Fibroblast of the conjunctiva (primary cell): ENCODE data around the gene PIBF1.
"Not testable (repeated sequence)": the region's sequence is repeated elsewhere in the genome, so short reads cannot be mapped to it uniquely, and the experiment has no call there.

ENCODE experiments used
- DNase-seq: peaks from one replicate; pipeline ENCODE4 v3.0.0-alpha.2; 2010; ENCODE audit warnings: low read depth

PIBF1 gene, protein sequence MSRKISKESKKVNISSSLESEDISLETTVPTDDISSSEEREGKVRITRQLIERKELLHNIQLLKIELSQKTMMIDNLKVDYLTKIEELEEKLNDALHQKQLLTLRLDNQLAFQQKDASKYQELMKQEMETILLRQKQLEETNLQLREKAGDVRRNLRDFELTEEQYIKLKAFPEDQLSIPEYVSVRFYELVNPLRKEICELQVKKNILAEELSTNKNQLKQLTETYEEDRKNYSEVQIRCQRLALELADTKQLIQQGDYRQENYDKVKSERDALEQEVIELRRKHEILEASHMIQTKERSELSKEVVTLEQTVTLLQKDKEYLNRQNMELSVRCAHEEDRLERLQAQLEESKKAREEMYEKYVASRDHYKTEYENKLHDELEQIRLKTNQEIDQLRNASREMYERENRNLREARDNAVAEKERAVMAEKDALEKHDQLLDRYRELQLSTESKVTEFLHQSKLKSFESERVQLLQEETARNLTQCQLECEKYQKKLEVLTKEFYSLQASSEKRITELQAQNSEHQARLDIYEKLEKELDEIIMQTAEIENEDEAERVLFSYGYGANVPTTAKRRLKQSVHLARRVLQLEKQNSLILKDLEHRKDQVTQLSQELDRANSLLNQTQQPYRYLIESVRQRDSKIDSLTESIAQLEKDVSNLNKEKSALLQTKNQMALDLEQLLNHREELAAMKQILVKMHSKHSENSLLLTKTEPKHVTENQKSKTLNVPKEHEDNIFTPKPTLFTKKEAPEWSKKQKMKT

DNA sequence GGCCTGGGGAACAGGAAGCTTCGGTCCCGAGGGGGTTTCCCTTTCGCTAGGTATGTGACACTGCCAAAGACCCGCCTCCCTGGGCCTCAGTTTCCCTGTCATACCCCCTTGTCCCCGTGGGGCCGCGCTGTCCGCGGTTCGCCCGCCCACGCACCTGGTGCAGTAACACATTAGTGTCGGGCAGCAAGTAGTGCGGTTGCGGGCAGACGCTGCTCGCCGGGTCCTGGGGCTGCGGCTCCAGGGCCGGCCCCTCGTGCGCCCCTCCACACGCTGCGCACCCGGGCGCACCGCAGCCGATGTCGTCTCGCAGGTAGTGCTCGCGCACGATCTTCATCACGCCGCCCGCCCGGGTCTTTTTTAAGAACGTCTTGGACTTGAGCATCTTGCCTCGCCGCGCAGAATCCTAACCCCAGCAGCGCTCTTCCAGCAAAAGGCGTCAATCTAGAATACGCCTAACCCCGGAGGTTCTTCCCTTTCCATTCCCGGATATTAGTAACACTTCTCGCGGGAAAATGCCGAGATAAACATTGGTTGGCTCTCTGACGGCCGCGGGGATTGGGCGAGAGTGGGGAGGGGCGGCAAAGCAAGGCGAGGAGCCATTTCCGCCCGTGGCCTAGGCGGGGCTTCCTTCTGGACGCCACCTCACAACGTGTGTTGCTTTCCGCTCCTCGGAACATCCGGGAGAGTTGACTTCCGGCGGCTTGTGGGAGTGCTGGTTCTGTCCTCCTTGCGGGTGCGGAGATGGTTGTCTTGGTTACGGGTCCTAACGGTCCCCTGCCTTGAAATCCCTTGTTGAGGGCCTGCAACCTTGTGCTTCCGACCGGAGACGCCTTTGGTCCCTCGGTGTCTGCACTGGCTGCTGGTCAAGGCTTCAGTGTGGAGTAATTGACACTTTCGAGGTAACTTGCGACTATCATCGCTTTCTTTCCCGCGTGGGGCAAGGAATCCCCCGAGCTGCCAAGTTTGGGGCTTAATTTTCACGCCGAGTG lies at the start of gene PIBF1, which contains the start of gene DIS3:
Gene PIBF1, plus strand, starts transcription at position 683 of the 989 bp plus-strand sequence. CDS start 1,337 bp downstream, outside the sequence.
Gene DIS3, minus strand, starts transcription at position 450 of the 989 bp plus-strand sequence. Its CDS starts 68 bp downstream, at position 382.
- peak; percentile 95 for DNase-seq

DNA sequence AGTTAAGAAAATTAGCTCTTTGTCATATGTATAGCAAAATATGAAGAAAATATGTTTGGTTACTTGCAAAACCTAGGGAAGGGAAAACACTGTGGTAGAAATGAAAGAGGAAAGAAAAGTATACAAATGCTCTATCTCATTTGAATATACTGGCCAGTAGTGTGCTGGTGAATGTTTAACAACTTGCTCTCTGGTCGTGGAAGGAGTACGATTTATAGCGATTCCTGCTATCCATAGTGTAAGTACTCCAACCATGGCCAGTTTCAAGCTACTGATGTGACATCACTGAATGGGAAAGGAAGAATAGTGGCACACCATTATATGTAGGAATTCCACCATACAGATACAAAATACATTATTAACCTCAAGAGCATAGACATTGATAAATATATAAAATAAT lies 44.9 kb upstream of the PIBF1 start:
- DNase-seq: no peak

DNA sequence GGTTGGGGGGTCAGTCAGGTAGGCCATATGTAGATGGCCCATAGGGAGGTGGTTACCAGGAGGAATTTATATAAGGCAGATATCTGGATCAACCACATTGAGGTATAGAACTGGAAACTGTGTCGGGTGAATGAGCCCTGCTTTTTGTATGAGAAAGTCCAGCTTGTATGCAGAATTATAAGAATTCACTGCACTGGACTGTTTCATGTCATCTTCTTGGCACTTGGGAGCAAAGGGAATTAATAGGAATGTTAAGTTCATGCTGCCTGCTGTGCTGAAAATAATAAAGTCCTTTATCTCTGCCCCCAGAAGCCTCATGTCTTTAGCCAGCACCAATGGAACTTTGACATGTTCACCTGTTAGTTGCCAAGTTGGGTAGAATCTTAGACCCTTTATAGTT lies 41.9 kb upstream of the PIBF1 start:
- no peak for DNase-seq

DNA sequence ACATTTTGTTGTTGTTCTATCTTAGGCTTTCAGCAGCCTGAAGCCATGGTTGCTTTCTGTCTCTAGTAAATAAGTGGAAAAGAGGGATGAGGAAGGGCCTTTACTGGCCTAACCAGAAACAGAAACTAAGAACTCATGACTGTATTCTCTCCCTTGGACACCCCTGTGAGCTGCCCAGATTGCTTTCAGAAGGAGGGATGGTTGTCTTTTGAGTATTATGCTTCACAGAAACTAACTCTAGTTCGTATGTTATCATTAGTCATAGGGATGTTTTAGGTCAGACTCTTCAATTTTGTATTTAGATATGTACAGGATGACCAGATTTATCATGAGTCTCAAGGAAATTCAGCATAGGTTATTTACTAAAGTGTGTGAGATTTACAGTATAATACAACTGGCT lies 36.7 kb upstream of the PIBF1 start:
- DNase-seq: no peak

DNA sequence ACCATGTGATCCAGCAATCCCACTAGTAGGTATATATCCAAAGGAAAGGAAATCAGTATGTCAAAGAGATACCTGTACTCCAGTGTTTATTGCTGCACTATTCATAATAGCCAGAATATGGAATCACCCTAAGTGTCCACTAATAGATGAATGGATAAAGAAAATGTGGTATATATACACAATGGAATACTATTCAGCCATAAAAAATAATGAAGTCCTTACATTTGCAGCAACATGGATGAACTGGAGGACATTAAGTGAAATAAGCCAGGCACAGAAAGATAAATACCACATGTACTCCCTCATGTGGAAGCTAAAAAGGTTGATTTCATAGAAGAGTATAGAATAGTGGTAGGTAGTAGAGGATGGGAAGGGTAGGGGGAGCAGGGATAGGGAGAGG lies 30.7 kb upstream of the PIBF1 start:
- DNase-seq: no peak

DNA sequence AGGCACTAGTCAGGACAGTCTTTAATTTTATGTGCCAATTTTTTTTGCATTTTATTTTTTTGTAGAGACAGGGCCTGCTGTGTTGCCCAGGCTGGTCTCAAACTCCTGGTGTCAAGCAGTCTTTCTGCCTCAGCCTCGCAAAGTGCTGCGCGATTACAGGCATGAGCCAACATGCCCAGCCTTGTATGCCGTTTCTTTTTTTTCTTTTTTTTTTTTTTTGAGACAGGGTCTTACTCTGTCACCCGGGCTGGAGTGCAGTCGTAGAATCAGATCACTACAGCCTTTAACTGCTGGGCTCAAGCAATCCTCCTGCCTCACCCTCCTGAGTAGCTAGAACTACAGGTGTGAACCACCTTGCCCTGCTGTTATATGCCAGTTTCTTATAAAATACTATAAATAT lies 27.8 kb upstream of the PIBF1 start:
- DNase-seq: no peak

DNA sequence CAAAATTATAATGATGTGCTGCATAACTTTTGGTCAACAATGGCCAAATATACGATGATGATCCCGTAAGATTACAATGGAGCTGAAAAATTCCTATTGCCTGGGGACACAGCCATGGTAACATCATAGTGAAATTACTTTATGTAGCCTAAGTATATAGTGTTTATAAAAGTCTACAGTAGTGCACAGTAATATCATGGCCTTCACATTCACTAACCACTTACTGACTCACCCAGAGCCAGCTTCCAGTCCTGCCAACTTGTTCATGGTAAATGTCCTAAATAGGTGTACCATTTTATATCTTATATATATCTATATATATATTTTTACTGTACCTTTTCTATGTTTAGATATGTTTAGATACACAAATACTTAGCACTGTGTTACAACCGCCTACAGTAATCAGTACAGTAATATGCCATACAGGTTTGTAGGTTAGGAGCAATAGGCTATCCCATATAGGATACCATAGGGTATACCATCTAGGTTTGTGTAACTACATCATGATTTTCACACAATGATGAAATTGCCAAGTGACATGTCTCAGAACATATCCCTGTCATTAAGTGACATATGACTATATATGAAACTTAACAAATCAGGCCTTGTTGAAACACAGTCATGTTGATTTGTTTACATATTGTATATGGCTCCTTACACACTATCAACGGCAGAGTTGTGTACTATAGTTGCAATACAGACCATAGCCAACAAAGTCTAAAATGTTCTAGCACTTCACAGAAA lies 24.0 kb upstream of the PIBF1 start:
- DNase-seq: no peak

DNA sequence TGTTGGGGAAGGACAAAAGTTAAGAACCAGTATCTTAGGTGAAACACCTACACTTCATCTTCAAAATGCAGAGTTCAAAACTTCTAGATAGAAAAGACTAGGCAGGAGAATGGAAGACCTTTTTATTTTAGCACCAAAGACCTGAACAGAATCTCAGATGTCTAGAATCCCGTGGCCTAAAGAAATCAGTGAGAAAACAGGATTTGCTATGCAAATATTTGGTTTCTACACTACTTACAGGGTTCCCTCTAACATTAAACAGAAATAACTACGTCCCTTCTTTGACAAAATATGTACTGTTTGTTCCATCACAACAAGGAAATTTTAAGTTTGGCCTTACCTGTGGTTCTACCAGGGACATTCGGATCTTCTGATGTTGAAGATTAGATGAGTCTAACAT lies 21.7 kb upstream of the PIBF1 start:
- no peak for DNase-seq

DNA sequence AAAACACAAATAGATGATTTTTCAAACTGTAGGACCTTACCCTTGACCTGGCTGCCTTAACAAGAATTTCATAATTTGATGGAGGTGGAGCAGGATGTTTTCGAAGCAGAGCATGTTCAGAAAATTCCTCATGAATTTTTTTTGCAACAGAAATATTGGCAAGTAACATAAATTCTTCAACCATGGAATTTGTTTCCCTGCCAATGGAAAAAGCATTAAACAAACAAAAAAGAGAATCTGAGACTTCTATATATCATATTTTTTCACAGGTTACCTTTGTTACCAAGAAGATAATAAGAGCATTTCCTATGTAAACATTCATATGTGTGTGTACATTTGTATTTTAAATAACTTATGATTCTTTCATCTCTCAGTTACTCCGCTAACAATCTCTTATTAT lies 18.5 kb upstream of the PIBF1 start:
- DNase-seq: no peak

DNA sequence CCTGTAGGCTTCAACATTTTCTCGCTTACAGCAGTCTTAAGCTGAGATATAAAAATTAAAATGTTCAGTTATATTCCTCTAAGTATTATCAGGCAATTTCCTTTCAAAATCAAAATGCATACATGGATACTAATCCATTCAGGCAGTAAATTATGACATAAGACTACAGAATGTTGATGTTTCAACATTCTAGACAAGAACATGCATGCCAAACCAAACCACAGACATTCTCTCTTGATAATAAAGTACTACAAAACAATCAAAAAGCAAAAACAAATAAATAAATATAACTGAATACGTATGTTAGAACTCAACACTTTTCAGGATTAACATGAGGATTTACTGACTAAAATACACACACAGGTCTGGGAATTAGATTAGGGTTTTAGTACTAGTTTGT lies 7.9 kb upstream of the PIBF1 start:
- no peak for DNase-seq

DNA sequence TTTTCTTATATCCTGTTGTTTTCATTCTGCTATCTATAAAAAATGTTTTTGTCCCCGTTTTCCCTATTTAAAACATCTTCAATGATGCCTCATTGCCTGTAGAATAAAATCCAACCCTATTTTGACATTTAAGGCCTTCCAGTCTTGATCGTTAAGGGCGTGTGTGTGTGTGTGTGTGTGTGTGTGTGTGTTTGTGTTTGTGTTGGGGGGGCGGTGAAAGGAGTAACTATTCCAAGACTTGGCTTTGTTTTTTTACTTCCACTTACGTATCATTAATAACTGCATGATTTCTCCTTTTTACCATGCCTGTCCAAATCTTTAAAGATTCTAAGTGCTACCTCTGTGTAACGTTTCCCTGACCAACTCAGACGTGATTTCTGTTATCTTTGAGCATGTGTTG lies 784 bp downstream of the PIBF1 start:
- DNase-seq: no peak

DNA sequence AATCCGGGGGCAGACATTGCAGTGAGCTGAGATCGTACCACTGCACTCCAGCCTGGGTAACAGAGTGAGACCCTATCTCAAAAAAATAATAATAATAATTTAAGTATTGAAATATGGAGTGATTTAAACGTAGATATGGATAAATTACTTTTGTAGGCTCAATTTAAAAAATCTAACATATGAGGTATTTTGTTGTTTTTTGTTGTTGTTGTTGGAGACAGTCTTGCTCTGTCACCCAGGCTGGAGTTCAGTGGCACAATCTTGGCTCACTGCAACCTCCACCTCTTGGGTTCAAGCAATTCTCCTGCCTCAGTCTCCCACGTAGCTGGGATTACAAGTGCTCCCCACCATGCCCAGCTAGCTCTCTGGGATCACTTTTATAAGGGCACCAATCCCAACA lies 2.7 kb downstream of the PIBF1 start:
- not testable (repeated sequence) for DNase-seq

DNA sequence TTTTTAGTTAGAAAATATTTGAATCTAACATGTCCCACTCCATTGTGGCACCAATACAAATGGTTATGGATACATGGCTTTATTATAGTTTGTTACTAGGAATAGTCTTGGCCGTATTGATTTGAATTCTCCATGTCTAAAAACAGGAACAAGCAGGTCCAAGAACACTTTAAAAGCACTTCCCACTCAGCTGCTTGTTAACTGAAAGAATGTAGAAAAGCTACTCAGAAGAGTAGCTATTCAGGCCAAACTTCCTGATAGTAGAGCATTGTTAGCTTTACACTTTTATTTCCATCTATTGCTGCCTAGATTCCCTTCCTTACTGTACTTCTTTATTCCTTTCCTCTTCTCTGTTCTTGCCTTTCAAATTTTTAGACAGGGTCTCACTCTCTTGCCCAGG lies 6.9 kb downstream of the PIBF1 start:
- no peak for DNase-seq

DNA sequence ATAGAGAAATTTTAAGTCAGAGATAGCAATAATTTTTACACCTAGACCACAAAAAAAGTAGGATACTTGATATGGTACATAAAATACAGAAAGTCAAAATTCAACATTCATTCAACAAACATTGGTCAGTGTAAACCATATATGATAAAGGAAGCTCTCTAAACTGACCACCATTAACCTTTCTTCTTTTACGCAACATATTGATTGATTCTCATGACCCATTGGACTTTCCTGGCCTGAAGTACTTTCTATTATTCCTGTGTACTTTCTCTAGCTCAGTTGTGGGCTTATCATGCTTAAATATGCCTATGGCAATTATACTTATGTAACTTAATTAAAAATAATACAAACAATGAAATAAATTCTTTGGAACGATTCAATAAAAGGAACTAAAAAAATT lies 10.7 kb downstream of the PIBF1 start:
- no peak for DNase-seq

DNA sequence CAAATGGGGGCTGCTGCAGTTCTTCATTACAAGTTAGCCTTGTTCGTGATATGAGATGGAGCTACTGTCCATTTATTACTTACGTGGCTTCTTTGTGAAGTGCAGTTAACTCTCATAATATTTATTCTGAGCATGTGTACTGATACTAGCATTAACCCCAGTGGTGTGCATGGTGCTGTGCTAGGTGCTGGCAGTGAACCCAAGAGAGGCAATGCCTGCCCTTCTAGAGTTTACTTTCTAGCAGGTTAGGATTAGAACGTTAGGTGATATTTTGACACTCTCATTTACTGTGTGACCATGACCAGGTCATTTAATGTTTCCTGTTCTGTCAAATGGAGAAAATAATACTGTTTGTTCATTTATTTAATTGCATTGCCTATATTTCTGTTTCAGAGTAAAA lies 16.9 kb downstream of the PIBF1 start:
- no peak for DNase-seq

DNA sequence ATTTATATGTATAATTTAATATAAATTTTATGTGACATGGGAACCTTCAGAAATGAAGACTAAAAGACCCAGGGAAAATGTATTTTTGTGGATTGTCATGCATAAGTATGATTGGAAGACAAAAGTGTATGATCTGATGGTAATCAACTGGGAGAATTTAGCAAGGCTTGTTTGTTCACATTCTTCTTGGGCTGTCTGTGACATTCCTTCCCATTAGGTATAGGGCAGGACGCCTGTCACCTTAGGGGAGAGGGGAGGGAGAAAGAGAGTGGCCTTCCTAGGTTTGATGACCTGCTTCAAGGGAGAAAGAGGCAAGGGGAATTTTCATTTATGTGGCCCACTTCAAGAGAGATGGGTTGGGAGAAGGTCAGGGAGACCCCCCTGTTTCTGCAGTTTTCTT lies 22.4 kb downstream of the PIBF1 start:
- no peak for DNase-seq

DNA sequence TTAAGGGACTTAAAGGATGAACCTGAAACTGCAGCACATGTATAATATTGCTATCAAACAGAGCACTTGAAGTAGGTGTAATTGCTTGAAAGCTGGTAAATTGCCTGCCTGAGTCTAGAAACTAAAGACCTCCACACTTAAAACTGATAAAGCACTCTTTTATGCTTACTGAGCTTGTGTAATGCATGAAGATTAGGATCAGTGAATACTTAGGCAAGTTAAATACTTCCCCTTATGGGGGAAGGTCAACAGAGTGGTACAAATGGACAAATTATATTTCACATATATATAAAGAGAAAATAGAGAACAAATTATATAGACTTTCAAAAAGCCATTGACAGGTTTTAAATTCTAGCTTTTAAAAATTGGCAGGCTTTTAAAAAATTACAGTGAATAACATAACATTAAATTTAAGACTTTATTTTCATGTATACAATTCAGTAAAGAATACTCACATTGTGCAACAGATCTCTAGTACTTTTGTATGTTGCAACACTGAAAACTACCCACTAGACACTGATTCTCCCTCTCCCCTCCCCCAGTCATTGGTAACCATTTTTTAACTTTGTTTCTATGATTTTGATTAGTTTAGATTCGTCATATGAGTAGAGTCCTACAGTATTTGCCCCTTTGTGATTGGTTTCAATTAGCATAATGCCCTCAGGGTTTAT lies 23.9 kb downstream of the PIBF1 start:
- no peak for DNase-seq

DNA sequence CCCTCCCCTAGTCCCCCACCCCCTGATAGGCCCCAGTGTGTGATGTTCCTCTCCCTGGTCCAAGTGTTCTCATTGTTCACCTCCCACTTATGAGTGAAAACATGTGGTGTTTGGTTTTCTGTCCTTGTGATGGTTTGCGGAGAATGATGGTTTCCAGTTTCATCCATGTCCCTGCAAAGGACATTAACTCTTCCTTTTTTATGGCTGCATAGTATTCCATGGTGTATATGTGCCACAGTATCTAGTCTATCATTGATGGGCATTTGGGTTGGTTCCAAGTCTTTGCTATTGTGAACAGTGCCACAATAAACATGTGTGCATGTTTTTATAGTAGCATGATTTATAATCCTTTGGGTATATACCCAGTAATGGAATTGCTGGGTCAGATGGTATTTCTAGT lies 24.6 kb downstream of the PIBF1 start:
- not testable (repeated sequence) for DNase-seq

DNA sequence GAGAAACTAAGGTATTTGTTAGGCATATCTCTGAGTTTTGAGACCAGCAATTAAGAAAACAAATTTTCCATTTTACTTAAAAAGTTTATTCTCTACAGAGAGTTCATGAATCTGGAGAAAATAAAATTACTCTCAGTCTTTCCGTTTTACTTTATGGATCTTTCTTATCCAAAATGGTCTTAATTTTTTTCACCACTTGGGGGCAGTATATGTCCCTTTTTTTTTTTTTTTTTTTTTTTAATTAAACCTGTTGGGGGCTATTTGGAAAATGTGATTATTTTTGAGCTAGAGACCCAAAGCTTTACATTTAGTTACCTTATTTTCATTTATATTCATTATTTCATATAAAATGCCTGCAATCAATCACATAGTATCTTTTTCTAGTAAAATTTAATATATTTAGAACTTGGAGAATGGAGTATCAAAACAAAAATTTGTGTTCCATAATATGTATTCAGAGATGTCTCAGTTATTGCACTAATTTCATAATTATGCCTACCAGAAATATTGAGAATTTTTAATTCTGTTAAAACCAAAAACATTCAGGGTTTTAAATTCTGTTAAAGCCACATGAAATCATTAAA lies 27.1 kb downstream of the PIBF1 start:
- no peak for DNase-seq

DNA sequence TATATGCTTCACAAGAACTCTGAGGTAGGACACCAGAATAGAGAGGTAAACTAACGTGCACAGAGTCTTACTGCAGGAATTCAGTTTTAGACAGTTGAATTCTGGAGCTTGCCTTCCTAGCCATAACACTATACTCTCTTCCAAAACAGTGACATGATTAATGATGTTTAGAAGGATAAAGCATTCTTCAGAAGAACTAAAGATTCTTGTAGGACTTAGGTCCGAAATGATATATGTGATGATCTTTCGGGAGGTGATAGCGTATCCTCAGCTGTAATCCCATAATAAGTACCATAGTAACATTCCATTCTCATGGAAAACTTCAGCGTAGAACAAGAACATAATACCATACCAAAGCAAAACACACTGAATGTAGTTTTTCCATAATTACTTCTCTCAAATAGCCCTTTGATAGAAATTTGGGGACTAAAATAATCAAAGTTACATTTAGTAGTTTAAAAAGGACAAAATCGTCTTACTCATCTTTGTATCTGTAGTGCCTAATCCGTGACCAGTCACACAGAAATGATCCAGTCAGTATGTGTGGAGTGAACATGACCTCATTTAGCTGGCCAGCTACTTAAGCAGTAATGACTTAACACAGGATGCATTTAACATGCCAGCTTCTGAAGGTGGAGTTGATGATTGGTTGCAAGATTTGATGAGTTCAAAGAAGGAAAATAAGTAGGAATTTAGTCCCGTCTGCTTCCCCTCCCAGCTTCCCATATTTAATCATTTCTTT lies 38.4 kb downstream of the PIBF1 start:
- no peak for DNase-seq
